GM12891 (cell line): ENCODE data around the gene LUZP1.

Experiments used
- PAX5 ChIP-seq: IDR thresholded peaks from 2 replicates; pipeline ENCODE4 v1.6.1; 2011; ENCODE audit warnings: low read length, moderate library complexity, mild to moderate bottlenecking; ENCODE audit not compliant: insufficient read depth, severe bottlenecking
- POLR2A ChIP-seq: IDR thresholded peaks from 2 replicates; pipeline ENCODE4 v1.6.1; 2011; ENCODE audit warnings: low read depth, low read length, control low read depth
- POLR2AphosphoS5 ChIP-seq: IDR thresholded peaks from 2 replicates; pipeline ENCODE4 v1.6.1; 2011; ENCODE audit warnings: low read depth, low read length, control low read depth
- POU2F2 ChIP-seq: IDR thresholded peaks from 2 replicates; pipeline ENCODE4 v1.6.1; 2011; ENCODE audit warnings: low read depth, mild to moderate bottlenecking, control low read depth, low read length, moderate library complexity
- TAF1 ChIP-seq: IDR thresholded peaks from 2 replicates; pipeline ENCODE4 v1.6.1; 2011; ENCODE audit warnings: low read depth, low read length, control low read depth

GRCh38 chr1:23083714-23084480 lies 84.8 kb downstream of the LUZP1 start:
- TF ChIP-seq POLR2A (no peak), POLR2AphosphoS5 (no peak), TAF1 (no peak), POU2F2 (no peak), PAX5 (no peak)
